NT2/D1 (cell line): ENCODE data around the gene USO1.

Source experiments
- SUZ12 ChIP-seq: IDR thresholded peaks from 2 replicates; pipeline ENCODE4 v1.6.1; 2011; ENCODE audit not compliant: insufficient read length, insufficient read depth; ENCODE audit errors: extremely low read depth
- YY1 ChIP-seq: IDR thresholded peaks from 2 replicates; pipeline ENCODE4 v1.6.1; 2011; ENCODE audit not compliant: insufficient read length, insufficient read depth
- ZNF274 ChIP-seq: IDR thresholded peaks from 2 replicates; pipeline ENCODE4 v1.6.1; 2011; ENCODE audit warnings: mild to moderate bottlenecking, low read depth, low read length

DNA sequence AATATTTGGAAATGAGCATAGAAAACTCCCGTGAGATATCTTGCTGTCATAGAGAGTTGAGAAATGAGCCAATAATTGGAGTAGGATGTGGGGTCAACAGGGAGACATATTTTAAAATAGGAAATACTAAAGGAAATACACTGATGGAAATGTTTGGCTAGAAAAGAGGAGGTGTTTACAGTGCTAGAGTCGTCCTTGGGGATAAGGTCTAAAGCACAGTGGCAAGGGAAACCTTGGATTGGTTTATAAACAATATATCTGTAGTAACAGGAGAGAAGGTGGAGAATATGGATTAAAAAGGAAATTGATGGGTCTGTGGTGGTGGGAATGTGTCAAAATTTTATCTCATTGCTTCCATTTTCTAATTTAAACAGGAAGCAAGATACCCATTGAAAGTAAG is 95.8 kb downstream of the USO1 start:
- TF ChIP-seq SUZ12: no peak
- TF ChIP-seq ZNF274: no peak
- no peak for TF ChIP-seq YY1
